GM12875 (cell line): ENCODE data around the gene ORC1.

Experiments used
- H3K4me3 ChIP-seq: one replicate; pipeline ENCODE4 v1.5.1; 2011; ENCODE audit warnings: low read depth, low read length, control low read depth
- TF ChIP-seq, protein P1 (sequence below): IDR thresholded peaks from 2 replicates; pipeline ENCODE4 v1.5.1; 2011; ENCODE audit warnings: low read depth, mild to moderate bottlenecking, control low read depth, inconsistent platforms, low read length, moderate library complexity, borderline replicate concordance; ENCODE audit not compliant: insufficient read depth

The ORC1 gene

DNA sequence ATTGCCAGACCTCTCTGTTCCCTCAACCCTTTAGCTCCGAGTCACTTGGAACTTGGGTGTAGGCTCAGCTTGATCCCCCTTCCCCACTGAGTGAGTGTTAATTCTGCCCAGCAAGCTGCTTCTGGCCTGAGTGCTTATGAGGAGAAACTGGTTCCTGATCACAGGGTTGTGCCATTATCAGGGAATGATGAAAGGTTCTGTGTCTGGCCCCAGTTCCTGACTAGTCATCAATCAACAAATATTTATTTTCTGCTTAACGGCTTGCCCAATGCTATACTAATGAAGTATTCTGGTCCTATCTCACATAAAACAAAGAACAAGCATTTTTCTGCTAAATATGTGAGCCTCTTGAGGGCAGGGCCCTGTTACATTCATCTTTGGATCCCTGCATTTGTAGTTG is 59.0 kb downstream of the ORC1 start:
- no peak overlapping the region for H3K4me3 ChIP-seq
- TF ChIP-seq, protein P1, sequence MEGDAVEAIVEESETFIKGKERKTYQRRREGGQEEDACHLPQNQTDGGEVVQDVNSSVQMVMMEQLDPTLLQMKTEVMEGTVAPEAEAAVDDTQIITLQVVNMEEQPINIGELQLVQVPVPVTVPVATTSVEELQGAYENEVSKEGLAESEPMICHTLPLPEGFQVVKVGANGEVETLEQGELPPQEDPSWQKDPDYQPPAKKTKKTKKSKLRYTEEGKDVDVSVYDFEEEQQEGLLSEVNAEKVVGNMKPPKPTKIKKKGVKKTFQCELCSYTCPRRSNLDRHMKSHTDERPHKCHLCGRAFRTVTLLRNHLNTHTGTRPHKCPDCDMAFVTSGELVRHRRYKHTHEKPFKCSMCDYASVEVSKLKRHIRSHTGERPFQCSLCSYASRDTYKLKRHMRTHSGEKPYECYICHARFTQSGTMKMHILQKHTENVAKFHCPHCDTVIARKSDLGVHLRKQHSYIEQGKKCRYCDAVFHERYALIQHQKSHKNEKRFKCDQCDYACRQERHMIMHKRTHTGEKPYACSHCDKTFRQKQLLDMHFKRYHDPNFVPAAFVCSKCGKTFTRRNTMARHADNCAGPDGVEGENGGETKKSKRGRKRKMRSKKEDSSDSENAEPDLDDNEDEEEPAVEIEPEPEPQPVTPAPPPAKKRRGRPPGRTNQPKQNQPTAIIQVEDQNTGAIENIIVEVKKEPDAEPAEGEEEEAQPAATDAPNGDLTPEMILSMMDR = no peak

DNA sequence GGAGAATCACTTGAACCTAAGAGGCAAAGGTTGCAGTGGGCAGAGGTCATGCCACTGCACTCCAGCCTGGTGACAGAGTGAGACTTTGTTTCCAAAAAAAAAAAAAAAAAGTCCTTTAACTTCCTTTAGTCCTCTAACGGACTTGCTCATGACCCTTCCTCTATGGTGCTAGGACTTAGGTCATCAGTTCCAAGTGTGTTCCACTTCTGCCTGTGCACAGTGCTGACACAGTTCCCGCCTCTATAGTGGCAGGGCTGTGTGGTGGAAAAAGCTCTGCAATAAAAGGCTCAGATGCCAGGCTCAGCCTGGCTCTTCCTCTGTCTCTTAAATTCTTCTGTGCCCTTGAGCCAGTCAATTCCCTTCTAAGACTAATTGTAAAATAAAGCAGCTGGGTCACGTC is 60.2 kb downstream of the ORC1 start:
- H3K4me3 ChIP-seq = no peak overlapping the region
- TF ChIP-seq, protein P1 = no peak

DNA sequence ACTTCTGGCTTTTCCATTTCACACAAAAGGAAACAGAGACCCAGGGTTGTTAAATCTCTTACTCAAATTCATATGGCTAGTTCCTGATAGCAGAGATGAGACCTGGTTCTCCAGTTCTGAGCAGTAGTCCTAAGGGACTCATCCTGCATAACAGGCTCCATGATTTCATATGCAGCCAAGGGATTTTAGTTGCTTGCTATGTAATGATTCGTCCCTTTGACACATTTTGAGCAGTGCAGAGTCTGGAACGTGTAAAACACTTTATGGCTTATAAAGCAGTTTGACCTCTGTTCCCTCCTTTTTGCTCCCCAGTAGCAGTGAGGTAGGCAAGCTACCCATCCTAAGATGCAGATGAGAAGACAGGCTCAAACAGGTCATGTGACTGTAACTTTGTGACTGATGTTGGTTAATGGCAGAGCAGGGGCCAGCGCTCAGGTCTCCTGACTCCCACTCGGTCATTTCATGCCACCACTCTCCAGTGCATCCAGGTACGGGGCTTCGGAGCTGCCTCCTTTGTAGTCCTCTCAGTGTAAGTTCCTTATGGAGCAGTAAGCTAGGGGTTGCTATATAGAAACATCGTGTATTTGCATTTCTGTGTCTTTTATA is 62.5 kb downstream of the ORC1 start:
- H3K4me3 ChIP-seq = no peak overlapping the region
- TF ChIP-seq, protein P1 = no peak

DNA sequence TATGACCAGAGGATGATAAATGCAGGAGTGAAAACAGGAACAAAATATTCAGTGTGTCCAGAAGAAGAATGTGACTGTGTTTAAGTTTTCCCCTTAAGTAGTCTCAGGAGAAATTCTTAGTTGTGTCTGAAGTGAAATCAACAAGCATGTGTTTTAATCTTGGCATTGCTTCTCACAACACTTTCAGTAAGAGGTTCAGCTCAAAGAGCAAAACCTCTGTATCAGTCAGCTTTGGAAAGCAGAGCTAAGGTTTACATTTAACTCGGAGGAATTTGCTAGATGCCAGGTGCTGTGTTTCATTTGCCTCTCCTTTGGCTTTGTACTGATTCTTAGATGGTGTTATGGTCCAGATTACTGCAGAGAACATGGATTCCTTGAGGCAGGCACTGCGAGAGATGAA is 66.8 kb downstream of the ORC1 start:
- H3K4me3 ChIP-seq = no peak overlapping the region
- TF ChIP-seq, protein P1 = no peak

DNA sequence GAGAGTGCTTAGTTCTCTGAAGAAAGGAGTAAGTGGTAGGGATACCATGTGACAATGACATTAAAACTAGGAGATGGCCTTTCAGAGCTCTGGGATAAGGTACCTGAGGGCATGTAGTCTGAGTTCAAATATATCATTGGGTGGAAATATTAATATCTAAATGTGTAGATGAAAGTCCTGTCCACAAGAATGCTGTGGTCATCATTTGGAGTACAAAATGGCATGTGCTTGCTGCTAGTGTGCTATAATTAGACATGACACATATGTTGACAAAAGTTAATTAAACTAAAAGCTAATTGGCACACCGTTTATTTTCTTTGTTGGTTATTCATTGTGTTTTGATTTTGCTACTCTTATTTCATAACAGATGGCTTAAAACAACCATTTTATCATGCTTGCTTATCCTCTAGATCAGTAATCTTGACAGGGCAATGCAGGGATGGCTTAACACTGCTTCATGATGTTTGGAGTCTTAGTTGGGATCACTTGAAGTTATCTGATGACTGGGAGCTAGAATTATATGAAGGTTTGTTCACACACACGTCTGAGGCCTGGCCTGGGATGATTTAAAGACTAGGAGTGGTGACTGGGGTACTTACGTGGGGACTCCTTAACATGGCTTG is 69.2 kb downstream of the ORC1 start:
- TF ChIP-seq, protein P1 = no peak
- no peak overlapping the region for H3K4me3 ChIP-seq

DNA sequence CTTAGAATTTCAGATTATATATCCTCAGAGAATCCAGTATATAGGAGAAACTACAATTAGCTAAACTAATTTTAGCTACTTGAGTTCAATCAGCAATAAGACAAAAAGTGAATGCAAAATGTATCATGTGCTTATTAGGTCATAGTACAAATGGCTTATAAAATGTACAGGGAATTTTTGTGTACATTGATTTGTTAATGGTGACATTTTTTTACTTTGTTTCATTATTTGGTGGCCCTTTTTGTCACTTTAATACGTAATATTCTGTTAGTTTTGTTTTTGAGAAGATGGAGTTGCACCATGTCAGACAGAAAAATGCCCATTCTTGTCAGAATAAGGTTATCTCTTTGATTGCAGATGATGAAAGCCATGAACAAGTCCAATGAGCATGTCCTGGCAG is 71.8 kb downstream of the ORC1 start:
- TF ChIP-seq, protein P1 = no peak

DNA sequence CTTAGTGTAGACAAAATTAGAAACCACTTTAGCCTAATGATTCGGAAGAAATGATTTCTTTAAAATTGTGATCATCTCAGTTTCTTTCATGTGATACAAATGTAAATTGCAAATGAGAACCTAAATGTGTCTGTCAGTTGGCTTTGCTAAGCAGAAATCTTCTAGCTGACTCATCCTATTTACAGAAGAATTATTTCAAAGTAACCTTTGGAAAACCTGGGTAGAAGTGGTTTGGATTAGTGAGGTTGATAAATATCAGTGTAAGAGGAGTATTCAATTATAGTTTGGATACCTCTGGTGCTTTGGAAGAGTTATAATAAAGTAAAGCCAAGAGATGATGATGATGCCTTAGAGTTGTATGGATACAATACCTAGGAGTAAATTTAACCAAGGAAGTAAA is 75.6 kb downstream of the ORC1 start:
- TF ChIP-seq, protein P1 = no peak

More for the DNA sequence above, 71.8 kb downstream of the ORC1 start:
- H3K4me3 ChIP-seq = no peak overlapping the region

More for the DNA sequence above, 75.6 kb downstream of the ORC1 start:
- no peak overlapping the region for H3K4me3 ChIP-seq
